NCI-H1048 (cell line): ENCODE measurements around the gene RRAGC.
"Not testable (repeated sequence)": the region's sequence is repeated elsewhere in the genome, so short reads cannot be mapped to it uniquely, and the experiment has no call there.

Experiments used
- DNase-seq: peaks from one replicate; lab custom pipeline; 2025; lab: John Stamatoyannopoulos, UW

The RRAGC gene

GRCh38 chr1:38815903-38816627 lies 43.5 kb downstream of the RRAGC start:
- no peak for DNase-seq

GRCh38 chr1:38814984-38815464 lies 44.5 kb downstream of the RRAGC start:
- no peak for DNase-seq

DNA sequence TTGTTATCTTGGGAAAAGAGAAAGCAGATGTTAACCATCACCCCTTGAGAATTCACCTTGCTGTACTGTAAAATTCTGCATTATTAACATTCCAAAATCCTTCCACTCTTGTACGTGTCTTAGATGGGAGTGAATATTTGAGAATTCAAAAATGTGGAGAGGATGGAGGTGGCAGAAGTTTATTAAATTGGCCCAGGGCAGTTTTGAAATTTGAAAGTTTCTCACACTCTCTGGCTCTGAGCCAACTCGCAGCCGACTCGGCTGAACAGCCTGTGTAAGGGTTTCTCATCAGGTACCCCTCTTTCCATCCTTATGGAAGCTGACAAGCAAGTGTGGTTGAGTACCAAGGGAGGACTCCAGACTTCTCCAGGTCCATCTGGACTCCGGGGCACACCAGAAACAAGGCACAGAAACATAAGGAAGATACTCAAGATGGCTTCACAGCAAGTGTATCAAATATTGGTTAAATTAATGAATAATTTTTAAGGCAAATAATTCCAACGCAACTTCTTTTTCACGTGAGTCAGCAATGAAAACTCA lies 45.1 kb downstream of the RRAGC start:
- DNase-seq = no peak

GRCh38 chr1:38812981-38813380 lies 46.6 kb downstream of the RRAGC start:
- no peak for DNase-seq

DNA sequence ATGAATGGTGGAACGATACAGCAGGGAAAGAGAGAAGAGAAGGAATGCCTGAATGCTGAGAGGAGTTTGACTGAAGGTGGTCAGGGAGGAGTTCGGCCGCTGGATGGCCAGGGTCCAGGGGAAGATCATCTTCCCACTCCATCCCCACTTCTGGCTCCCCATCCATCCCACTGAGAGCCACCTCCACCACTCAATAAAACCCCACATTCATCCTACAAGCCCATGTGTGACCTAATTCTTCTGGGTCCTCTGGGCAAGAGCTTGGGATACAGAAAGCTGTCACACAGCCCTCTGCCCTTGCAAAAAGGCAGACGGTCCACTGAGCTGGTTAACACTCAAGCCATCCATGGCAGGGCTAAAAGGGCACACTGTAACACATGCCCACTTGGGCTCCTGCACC lies 48.1 kb downstream of the RRAGC start:
- DNase-seq = not testable (repeated sequence)

GRCh38 chr1:38806090-38806489 lies 53.5 kb downstream of the RRAGC start:
- DNase-seq = no peak

GRCh38 chr1:38805036-38805435 lies 54.5 kb downstream of the RRAGC start:
- no peak for DNase-seq

- DNase-seq = no peak
Measured at GRCh38 chr1:38804062-38804886, 55.3 kb downstream of the RRAGC start.

GRCh38 chr1:38803647-38804046 lies 55.9 kb downstream of the RRAGC start:
- no peak for DNase-seq

- DNase-seq = no peak
Measured at GRCh38 chr1:38800720-38801671, 58.6 kb downstream of the RRAGC start.

- no peak for DNase-seq
Measured at GRCh38 chr1:38793299-38793698, 66.3 kb downstream of the RRAGC start.

DNA sequence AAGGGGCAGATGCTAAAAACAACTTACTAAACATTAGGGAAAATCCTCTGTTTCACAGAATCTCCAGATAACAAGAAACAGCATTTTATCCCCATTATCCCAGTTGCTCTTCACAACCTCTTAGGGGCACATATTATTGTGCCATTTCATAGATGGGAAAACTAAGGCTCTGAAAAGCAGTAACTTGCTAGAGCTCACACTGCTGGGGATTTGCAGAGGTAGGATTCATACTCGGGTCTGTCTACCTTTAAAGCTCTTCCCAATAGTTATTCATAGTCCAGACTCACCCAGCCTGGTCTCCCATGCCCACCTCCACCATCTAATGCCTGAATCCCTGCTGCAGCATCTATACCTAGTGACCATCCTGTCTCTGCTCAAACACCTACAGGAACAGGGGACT lies 67.7 kb downstream of the RRAGC start:
- DNase-seq = no peak

DNA sequence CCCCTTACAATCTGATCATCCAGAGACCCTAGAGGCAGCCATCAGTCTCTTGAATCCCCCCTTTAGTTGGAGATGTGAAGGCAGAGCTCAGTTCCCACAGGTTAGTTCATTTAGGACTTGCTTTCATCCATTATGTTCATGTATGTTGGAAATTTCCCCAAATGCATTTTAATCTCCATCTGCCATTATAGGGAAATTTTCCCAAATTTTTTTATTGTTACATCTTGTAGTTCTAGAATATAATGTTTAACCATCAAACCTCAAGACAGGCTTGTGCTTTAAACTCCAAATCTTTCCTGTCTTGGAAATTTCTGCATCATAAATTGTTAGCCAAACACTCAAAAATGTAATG lies 68.4 kb downstream of the RRAGC start:
- no peak for DNase-seq

DNA sequence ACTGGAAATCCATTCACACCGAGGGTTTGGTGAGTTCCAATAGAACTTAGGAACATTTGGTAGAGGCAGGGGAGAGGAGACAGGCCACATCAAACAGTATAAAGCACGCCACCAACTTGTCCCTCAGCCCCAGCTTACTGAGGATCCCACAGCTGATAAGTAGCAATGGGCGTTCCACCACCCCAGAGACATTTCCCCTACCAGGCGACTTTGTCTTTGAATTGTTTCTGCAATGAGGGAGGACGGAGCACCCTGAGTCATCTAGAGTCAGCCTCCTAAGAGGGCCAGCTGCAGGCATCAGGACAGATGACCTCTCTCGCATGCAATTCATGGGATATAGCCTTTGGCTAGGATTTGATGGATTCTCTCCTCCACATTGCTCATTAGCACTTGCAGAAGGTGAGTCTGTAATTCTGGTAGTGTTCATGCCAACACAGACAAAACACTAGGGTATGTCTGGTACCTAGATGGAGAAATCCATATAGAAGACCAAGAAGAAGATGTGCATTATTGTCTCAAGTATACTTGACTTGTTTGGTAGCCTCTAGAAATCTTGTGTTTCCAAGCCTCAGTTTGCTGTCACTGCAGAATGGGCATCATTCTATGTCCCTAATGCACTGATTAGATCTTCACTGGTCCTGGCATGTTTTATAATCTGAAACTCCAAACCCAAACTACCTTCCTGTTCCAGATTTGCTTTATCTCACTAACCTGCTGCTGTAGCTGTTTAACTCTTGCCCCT lies 69.0 kb downstream of the RRAGC start:
- no peak for DNase-seq

DNA sequence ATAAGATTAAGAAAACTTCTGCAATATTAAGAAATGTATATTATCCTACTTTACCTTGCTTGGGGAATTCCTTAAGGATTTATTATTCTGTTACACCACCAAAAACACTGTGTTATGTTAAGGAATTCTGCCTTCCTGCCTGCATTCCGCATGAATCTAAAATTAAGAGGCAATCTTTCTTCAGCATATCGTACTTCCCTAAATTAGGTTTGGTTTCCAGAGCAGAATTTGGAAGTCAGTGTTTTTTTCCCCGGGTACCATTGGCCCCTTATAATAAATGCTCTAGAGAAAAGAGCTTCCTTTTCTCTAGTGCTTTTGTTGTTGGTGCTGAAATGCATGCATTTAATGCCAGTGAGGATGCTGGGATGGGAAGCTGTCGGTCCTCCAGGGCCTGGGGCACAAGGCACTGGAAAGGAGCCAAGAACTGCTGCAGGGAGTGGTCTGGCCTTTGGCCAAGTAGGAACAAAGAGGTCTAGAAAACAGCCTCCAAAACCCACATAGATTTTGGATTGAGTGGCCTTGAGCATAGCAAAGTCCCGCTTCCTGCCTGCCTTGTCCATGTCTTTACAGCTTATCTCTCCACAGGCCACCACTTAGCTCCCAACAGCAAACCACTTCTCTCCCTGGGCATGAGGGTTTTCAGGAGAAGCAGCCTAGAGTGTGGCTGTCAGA lies 69.9 kb downstream of the RRAGC start:
- no peak for DNase-seq

DNA sequence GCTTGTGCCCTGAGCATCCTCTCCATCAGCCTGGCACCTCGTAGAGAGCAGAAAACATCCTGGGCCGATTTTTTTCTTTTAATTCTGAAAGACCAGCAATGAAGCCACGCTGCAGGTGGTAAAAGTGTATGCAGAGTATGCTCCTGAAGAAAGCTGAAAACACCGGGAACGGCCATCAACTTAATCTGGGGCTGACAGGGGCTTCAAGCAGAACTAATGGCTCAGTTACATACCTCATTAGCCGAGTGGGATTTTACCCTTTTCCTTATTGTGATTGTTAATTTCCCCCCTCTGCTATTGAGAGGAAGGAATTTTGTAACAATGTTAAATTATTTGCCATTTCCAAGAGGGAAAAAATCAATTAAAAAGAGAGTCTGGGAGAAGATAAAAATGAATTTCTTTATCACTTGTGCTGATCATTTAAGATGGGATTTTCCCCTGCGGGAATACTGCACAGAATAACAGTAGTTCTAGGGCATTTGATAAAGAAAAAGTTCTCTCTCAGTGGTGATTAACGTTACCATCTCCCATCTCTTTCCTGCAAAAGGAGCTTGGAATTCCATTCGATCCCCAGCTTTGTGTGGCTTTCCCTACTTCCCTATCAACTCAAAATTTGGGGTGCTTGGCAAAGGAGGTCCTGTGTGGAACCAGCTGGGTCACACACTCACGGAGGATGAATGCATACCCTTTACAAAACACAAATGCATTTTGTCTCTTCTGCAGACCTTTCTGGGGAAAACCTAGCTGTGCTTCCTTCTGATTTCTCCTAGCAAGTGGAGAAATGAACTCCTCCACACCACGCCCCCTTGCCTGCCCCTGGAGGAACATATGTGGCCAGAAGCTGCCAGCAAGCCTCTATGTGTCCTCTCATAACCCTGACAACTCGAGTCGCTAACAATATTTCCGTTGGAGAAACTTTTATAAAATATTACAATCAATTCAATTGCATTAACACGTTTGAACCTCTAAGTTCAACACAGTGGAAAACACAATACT lies 70.9 kb downstream of the RRAGC start:
- no peak for DNase-seq
